Astrocyte (in vitro differentiated cells and primary cell): ENCODE measurements around the gene SLC1A1. TPM values are rescaled to one million over a fixed set of nuclear protein-coding genes. Genes with fewer than 3 reads are reported as not detected.
A peak's percentile ranks its signal among the peaks of the same experiment; 100 is the strongest.

Source experiments
- DNase-seq: peaks from one replicate; pipeline ENCODE4 v3.0.0-alpha.2; 2010; ENCODE audit warnings: low read depth
- FAIRE-seq: peaks from 2 replicates; lab custom pipeline; 2011; peaks lifted over from hg19 to GRCh38; lab: Jason Lieb, UNC
- H2AFZ ChIP-seq: 2 replicates; pipeline ENCODE4 v1.6.0; 2012; ENCODE audit warnings: low read depth, low read length, inconsistent platforms
- H3K27ac ChIP-seq: 2 replicates; pipeline ENCODE4 v1.5.1; 2011; ENCODE audit warnings: low read depth, low read length, inconsistent platforms
- H3K27me3 ChIP-seq: 2 replicates; pipeline ENCODE4 v1.6.0; 2011; ENCODE audit warnings: low read length, inconsistent platforms; ENCODE audit not compliant: insufficient read depth
- H3K36me3 ChIP-seq: 2 replicates; pipeline ENCODE4 v1.5.1; 2011; ENCODE audit warnings: low read length, inconsistent platforms; ENCODE audit not compliant: insufficient read depth
- H3K4me1 ChIP-seq: 2 replicates; pipeline ENCODE4 v1.5.1; 2011; ENCODE audit warnings: low read length, inconsistent platforms; ENCODE audit not compliant: insufficient read depth
- H3K4me2 ChIP-seq: 2 replicates; pipeline ENCODE4 v1.6.0; 2012; ENCODE audit warnings: low read length, inconsistent platforms
- H3K4me3 ChIP-seq: 2 replicates; pipeline ENCODE4 v1.5.1; 2011; ENCODE audit warnings: low read depth, mild to moderate bottlenecking, low read length, inconsistent platforms; ENCODE audit not compliant: insufficient read depth
- H3K79me2 ChIP-seq: 2 replicates; pipeline ENCODE4 v1.6.0; 2012; ENCODE audit warnings: mild to moderate bottlenecking, low read length, inconsistent platforms; ENCODE audit not compliant: insufficient read depth
- H3K9ac ChIP-seq: 2 replicates; pipeline ENCODE4 v1.6.0; 2012; ENCODE audit warnings: mild to moderate bottlenecking, low read length, inconsistent platforms
- H3K9me3 ChIP-seq: 2 replicates; pipeline ENCODE4 v1.5.1; 2012; ENCODE audit warnings: low read depth, mild to moderate bottlenecking, low read length, inconsistent platforms; ENCODE audit not compliant: insufficient read depth
- H4K20me1 ChIP-seq: 2 replicates; pipeline ENCODE4 v1.6.0; 2012; ENCODE audit warnings: low read length, inconsistent platforms; ENCODE audit not compliant: insufficient read depth
- H3K27ac Mint-ChIP-seq: one replicate; pipeline ENCODE4 v1.8.0; 2021; ENCODE audit warnings: mild to moderate bottlenecking, mixed read lengths; ENCODE audit not compliant: unreplicated experiment
- H3K27me3 Mint-ChIP-seq: one replicate; pipeline ENCODE4 v1.8.0; 2021; ENCODE audit warnings: low read depth, mixed read lengths; ENCODE audit not compliant: unreplicated experiment
- H3K36me3 Mint-ChIP-seq: one replicate; pipeline ENCODE4 v1.8.0; 2021; ENCODE audit warnings: low read depth, mixed read lengths; ENCODE audit not compliant: unreplicated experiment
- H3K4me1 Mint-ChIP-seq: one replicate; pipeline ENCODE4 v1.8.0; 2021; ENCODE audit warnings: low read depth, mixed read lengths; ENCODE audit not compliant: unreplicated experiment
- H3K4me3 Mint-ChIP-seq: one replicate; pipeline ENCODE4 v1.8.0; 2021; ENCODE audit warnings: mild to moderate bottlenecking, moderate library complexity, mixed read lengths; ENCODE audit not compliant: unreplicated experiment
- H3K9me3 Mint-ChIP-seq: one replicate; pipeline ENCODE4 v1.8.0; 2021; ENCODE audit warnings: mild to moderate bottlenecking, mixed read lengths; ENCODE audit not compliant: unreplicated experiment
- EZH2 ChIP-seq: IDR thresholded peaks from 2 replicates; pipeline ENCODE4 v1.6.1; 2012; ENCODE audit warnings: mild to moderate bottlenecking, low read length, inconsistent platforms; ENCODE audit not compliant: insufficient read depth
- total RNA-seq: library from RNA; stranded (reverse); gene quantifications from 2 replicates; pipeline ENCODE4 v1.2.1, GENCODE V29; 2021
- TF ChIP-seq, protein P1 (sequence below): IDR thresholded peaks from 2 replicates; pipeline ENCODE4 v1.5.1; 2011; ENCODE audit warnings: low read depth, mild to moderate bottlenecking, inconsistent platforms, low read length, moderate library complexity; ENCODE audit not compliant: insufficient read depth

The SLC1A1 gene
- total RNA-seq, 1 donor from 2014 or later = 6.7 TPM

DNA sequence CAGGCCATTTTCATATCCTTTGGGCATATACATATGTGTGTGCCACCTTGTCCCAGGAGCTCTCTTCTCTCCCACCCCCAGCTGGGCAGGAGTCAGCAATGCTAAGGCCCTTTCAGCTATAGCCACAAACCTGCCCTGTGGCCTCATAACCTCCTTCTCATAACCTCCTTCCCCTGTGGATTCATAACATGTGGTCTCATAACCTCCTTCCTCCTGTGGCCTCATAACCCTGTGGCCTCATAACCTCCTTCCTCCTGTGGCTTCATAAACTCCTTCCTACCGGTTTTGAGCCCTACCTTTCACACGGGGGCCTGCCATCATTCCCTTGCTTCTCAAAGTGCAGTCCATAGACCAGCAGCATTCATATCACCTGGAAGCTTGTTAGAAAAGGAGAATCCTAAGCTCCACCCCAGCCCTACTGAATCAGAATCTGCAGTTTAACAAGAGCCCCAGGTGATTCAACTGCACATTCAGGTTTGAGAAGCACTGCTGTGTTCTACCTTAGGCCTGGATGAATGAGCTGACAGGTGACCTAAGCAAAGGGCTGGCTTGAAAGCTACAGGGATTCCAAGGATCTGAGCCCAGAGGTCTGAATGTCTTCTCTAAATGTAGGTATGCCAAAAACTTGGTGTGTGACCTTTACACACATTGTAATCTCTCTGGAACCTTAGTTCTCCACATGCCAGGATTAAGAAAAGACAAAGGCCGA, 129.9 kb downstream of the SLC1A1 start:
- no peak for FAIRE-seq
- H3K4me1 ChIP-seq = no peaks in the 10 kb centered on the region
- no peaks in the 10 kb centered on the region for H3K36me3 Mint-ChIP-seq

DNA sequence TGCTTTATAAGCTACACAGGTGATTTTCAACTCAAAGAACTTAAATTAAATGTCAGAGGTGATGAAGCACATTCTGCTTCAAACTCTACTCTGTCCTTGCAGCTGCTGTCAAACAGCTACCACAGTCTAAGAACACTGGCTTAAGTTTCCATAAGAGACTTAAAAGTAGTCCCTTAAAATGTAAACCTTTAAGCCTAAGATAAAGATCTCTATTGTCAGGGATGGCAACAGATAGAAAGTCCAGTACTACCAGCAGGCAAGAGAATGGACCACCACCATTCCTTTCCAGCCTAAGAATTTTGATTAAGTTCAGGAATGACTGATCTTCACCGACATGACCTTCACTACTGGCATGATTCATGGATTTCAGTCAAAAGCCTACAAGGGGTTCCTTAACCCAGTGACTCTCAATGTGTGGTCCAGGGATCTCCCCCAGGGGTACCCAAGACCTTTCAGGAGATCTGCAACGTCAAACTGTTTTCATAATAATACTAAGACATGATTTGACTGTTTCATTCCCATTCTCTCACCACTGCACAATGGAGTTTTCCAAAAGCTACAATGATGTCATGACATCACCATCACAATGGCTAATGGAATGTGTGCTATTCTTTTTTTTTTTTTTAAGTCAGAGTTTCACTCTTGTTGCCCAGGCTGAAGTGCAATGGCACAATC, 130.8 kb downstream of the SLC1A1 start:
- Histone ChIP-seq H3K27ac (no peak overlapping the region), H3K9ac (no peak overlapping the region), H3K79me2 (no peaks in the 10 kb centered on the region), H3K9me3 (no peaks in the 10 kb centered on the region), H2AFZ (no peak overlapping the region), H3K4me1 (no peaks in the 10 kb centered on the region), H4K20me1 (no peaks in the 10 kb centered on the region), H3K4me3 (no peak overlapping the region), H3K27me3 (no peaks in the 10 kb centered on the region), H3K4me2 (peak overlapping the region; percentile 5), H3K36me3 (no peaks in the 10 kb centered on the region)
- DNase-seq (peak; percentile 51), FAIRE-seq (no peak)
- H3K4me3 Mint-ChIP-seq = no peak overlapping the region
- H3K27me3 Mint-ChIP-seq = no peaks in the 10 kb centered on the region
- peaks cover 5% of the 10 kb centered on the region for H3K4me1 Mint-ChIP-seq
- H3K27ac Mint-ChIP-seq = peak overlapping the region; percentile 87
- TF ChIP-seq, protein P1, sequence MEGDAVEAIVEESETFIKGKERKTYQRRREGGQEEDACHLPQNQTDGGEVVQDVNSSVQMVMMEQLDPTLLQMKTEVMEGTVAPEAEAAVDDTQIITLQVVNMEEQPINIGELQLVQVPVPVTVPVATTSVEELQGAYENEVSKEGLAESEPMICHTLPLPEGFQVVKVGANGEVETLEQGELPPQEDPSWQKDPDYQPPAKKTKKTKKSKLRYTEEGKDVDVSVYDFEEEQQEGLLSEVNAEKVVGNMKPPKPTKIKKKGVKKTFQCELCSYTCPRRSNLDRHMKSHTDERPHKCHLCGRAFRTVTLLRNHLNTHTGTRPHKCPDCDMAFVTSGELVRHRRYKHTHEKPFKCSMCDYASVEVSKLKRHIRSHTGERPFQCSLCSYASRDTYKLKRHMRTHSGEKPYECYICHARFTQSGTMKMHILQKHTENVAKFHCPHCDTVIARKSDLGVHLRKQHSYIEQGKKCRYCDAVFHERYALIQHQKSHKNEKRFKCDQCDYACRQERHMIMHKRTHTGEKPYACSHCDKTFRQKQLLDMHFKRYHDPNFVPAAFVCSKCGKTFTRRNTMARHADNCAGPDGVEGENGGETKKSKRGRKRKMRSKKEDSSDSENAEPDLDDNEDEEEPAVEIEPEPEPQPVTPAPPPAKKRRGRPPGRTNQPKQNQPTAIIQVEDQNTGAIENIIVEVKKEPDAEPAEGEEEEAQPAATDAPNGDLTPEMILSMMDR = no peak
- no peak for TF ChIP-seq EZH2
- no peaks in the 10 kb centered on the region for H3K9me3 Mint-ChIP-seq
- no peaks in the 10 kb centered on the region for H3K36me3 Mint-ChIP-seq

More for the DNA sequence above, 129.9 kb downstream of the SLC1A1 start:
- Histone ChIP-seq H2AFZ (no peak overlapping the region), H3K79me2 (no peaks in the 10 kb centered on the region), H4K20me1 (no peaks in the 10 kb centered on the region), H3K4me3 (no peak overlapping the region), H3K36me3 (no peaks in the 10 kb centered on the region), H3K4me2 (no peak overlapping the region), H3K9ac (no peak overlapping the region), H3K27me3 (no peaks in the 10 kb centered on the region), H3K27ac (no peak overlapping the region), H3K9me3 (no peaks in the 10 kb centered on the region)
- Mint-ChIP-seq H3K4me3 (no peak overlapping the region), H3K27me3 (no peaks in the 10 kb centered on the region), H3K9me3 (no peaks in the 10 kb centered on the region), H3K4me1 (peaks cover 5% of the 10 kb centered on the region), H3K27ac (no peak overlapping the region)
- no peak for DNase-seq
- TF ChIP-seq EZH2 = no peak
- TF ChIP-seq, protein P1 = no peak

DNA sequence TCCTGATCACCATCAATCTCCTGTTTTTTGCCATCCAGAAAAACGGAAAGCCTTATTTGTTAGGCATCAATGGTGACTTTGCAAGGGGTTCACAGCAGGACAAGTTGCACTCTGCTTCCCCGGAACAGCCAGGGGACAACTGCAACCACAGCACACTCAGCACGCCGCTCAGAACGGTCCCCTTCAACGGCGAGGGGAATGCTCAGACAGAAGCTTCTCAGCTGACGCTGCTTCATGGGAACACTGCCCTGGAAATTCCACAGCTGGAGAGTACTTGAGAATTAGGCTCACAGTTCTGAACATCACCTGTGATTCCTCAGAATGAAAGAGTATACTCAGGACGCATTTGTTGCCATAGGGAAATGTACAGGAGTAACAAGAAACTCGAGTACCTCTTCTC, 131.7 kb downstream of the SLC1A1 start:
- Histone ChIP-seq H3K4me2 (no peak overlapping the region), H3K9ac (no peak overlapping the region), H3K9me3 (no peaks in the 10 kb centered on the region), H3K4me3 (no peak overlapping the region), H2AFZ (no peak overlapping the region), H3K4me1 (no peaks in the 10 kb centered on the region), H3K27ac (no peak overlapping the region), H3K27me3 (no peaks in the 10 kb centered on the region), H3K36me3 (no peaks in the 10 kb centered on the region), H3K79me2 (no peaks in the 10 kb centered on the region), H4K20me1 (no peaks in the 10 kb centered on the region)
- Mint-ChIP-seq H3K4me3 (no peak overlapping the region), H3K36me3 (no peaks in the 10 kb centered on the region), H3K4me1 (peaks cover 5% of the 10 kb centered on the region), H3K9me3 (no peaks in the 10 kb centered on the region), H3K27me3 (no peaks in the 10 kb centered on the region), H3K27ac (no peak overlapping the region)
- no peak for DNase-seq
- TF ChIP-seq EZH2 = no peak
- TF ChIP-seq, protein P1 = no peak
- no peak for FAIRE-seq
